B cell (primary cell): ENCODE measurements around the gene HOXB9. TPM values are rescaled to one million over a fixed set of nuclear protein-coding genes. Genes with fewer than 3 reads are reported as not detected.

Experiments
- ATAC-seq: fragments of 200-7000 bp; cut with Tn5 transposase; one replicate; pipeline ENCODE4 v1.10.0; 2021; ENCODE audit warnings: low read depth, mild to moderate bottlenecking, moderate number of reproducible peaks, moderate library complexity
- CTCF ChIA-PET: fragments of 350-600 bp; sonication (Branson Sonifier 250); formaldehyde crosslinking; loops from one replicate; lab custom pipeline; 2021; ENCODE audit warnings: antibody characterized with exemption, inconsistent platforms; lab: Charles Lee
- POLR2A ChIA-PET: fragments of 350-600 bp; sonication (Branson Sonifier 250); formaldehyde crosslinking; loops from one replicate; lab custom pipeline; 2021; ENCODE audit warnings: antibody characterized with exemption; lab: Charles Lee
- DNase-seq: peaks from one replicate; pipeline ENCODE4 v3.0.0; 2013
- H2AFZ ChIP-seq: 2 replicates; pipeline ENCODE4 v1.6.1; 2012; ENCODE audit warnings: mild to moderate bottlenecking, low read depth, low read length; ENCODE audit not compliant: insufficient read depth, poor library complexity, severe bottlenecking
- H3K27ac ChIP-seq, 2 donors: 1 replicate in 1 of 2; 2 replicates in 1 of 2; pipeline ENCODE4 v1.5.1; 2012 to 2013; ENCODE audit warnings: low read length in 2 of 2, mild to moderate bottlenecking in 2 of 2, moderate library complexity in 1 of 2
- H3K27me3 ChIP-seq, 4 experiments: fragments of 200-600 bp in 1 of 4; sonication (generic) in 1 of 4; replicated peaks in 1 of 4; 1 replicate in 2 of 4; 2 replicates in 2 of 4; pipeline versions ENCODE4 v1.6.1 to v1.7.0; 2013 to 2016; ENCODE audit warnings: low read length in 3 of 4, mild to moderate bottlenecking in 2 of 4, mixed read lengths in 1 of 4, moderate library complexity in 1 of 4; ENCODE audit not compliant: insufficient read depth in 4 of 4, control insufficient read depth in 3 of 4; ENCODE audit errors: control extremely low read depth in 1 of 4
- H3K36me3 ChIP-seq, 2 experiments: replicated peaks in 1 of 2; 1 replicate in 1 of 2; 2 replicates in 1 of 2; pipeline versions ENCODE4 v1.6.1 to v1.7.1; 2013; ENCODE audit warnings: low read length in 1 of 2; ENCODE audit not compliant: insufficient read depth in 2 of 2, control insufficient read depth in 1 of 2; ENCODE audit errors: control extremely low read depth in 1 of 2, extremely low read depth in 1 of 2
- H3K4me1 ChIP-seq, 2 donors: fragments of 200-600 bp in 1 of 2; sonication (generic) in 1 of 2; 1 replicate in 1 of 2; 2 replicates in 1 of 2; pipeline versions ENCODE4 v1.5.1 to v1.6.1; 2013 to 2017; ENCODE audit warnings: low read length in 2 of 2; ENCODE audit not compliant: control insufficient read depth in 2 of 2, insufficient read depth in 2 of 2
- H3K4me2 ChIP-seq: replicated peaks from 2 replicates; pipeline ENCODE3; 2012; ENCODE audit warnings: mild to moderate bottlenecking, low read depth, low read length; ENCODE audit not compliant: poor library complexity, severe bottlenecking
- H3K4me3 ChIP-seq, 5 experiments: fragments of 200-600 bp in 1 of 5; sonication (generic) in 1 of 5; 1 replicate in 3 of 5; 2 replicates in 2 of 5; pipeline versions ENCODE4 v1.5.1 to v1.7.0; 2011 to 2016; ENCODE audit warnings: low read length in 4 of 5, mild to moderate bottlenecking in 4 of 5, low read depth in 2 of 5, control low read depth in 1 of 5, moderate library complexity in 1 of 5; ENCODE audit not compliant: insufficient read depth in 1 of 5; ENCODE audit errors: control extremely low read depth in 1 of 5, extremely low read depth in 1 of 5
- H3K79me2 ChIP-seq: fragments of 200-600 bp; sonication (generic); one replicate; pipeline ENCODE4 v1.6.0; 2016; ENCODE audit warnings: low read length; ENCODE audit not compliant: control insufficient read depth, insufficient read depth
- H3K9ac ChIP-seq: fragments of 200-600 bp; sonication (generic); 2 replicates; pipeline ENCODE4 v1.6.1; 2017; ENCODE audit warnings: mild to moderate bottlenecking, low read length, moderate library complexity
- H3K9me3 ChIP-seq, 3 donors: one replicate each; pipeline versions ENCODE4 v1.6.1 to v1.7.1; 2013; ENCODE audit warnings: low read length in 2 of 3; ENCODE audit not compliant: control insufficient read depth in 2 of 3, insufficient read depth in 1 of 3; ENCODE audit errors: control extremely low read depth in 1 of 3
- H4K20me1 ChIP-seq: 2 replicates; pipeline ENCODE4 v1.6.0; 2012; ENCODE audit warnings: mild to moderate bottlenecking, low read length; ENCODE audit not compliant: insufficient read depth, control insufficient read depth, poor library complexity, severe bottlenecking
- H3K27ac Mint-ChIP-seq: one replicate; pipeline ENCODE4 v1.8.0; 2021; ENCODE audit warnings: mixed read lengths
- H3K27me3 Mint-ChIP-seq: one replicate; pipeline ENCODE4 v1.8.0; 2021; ENCODE audit warnings: mixed read lengths
- H3K4me1 Mint-ChIP-seq: one replicate; pipeline ENCODE4 v1.8.0; 2021; ENCODE audit warnings: mixed read lengths
- H3K4me3 Mint-ChIP-seq: one replicate; pipeline ENCODE4 v1.8.0; 2021; ENCODE audit warnings: mixed read lengths
- H3K9me3 Mint-ChIP-seq: one replicate; pipeline ENCODE4 v1.8.0; 2022; ENCODE audit warnings: mixed read lengths; ENCODE audit not compliant: insufficient read depth
- EZH2 ChIP-seq: IDR thresholded peaks from 2 replicates; pipeline ENCODE4 v1.6.1; 2012; ENCODE audit warnings: borderline replicate concordance, low read depth, mild to moderate bottlenecking, moderate library complexity, low read length; ENCODE audit not compliant: insufficient read depth, poor library complexity, severe bottlenecking
- WGBS: methylation state at CpG from one replicate; pipeline ENCODE4 v1.1.5; 2013; ENCODE audit warnings: missing lambda C conversion rate; ENCODE audit not compliant: insufficient coverage; 5-methylcytosine and 5-hydroxymethylcytosine counted together
- intact Hi-C: fragments of 100-400 bp; cut with micrococcal nuclease; formaldehyde crosslinking; loops from one replicate; pipeline ENCODE4 v1.10.0; 2022
- polyA plus RNA-seq: library from polyadenylated mRNA; depleted of rRNA; stranded (reverse); fragments of >200 nt; gene quantifications from 2 replicates; pipeline ENCODE4 v1.2.3, GENCODE V29; 2012
- total RNA-seq, 2 donors: library from RNA; stranded (reverse); fragments of 120-200 nt in 1 of 2; gene quantifications; 1 replicate in 1 of 2; 2 replicates in 1 of 2; pipeline versions ENCODE4 v1.2.3 to v1.2.4, GENCODE V29; 2013 to 2022
- TF ChIP-seq, protein P1 (sequence below): fragments of 200-600 bp; IDR thresholded peaks from one replicate; pipeline ENCODE4 v1.8.0; 2022; ENCODE audit warnings: antibody characterized with exemption, mild to moderate bottlenecking

Gene HOXB9
- total and polyA plus RNA-seq, 2 donors (not counting 1 experiment from before 2014, with no cell fraction given) = 0.07 TPM; not detected in 1

DNA sequence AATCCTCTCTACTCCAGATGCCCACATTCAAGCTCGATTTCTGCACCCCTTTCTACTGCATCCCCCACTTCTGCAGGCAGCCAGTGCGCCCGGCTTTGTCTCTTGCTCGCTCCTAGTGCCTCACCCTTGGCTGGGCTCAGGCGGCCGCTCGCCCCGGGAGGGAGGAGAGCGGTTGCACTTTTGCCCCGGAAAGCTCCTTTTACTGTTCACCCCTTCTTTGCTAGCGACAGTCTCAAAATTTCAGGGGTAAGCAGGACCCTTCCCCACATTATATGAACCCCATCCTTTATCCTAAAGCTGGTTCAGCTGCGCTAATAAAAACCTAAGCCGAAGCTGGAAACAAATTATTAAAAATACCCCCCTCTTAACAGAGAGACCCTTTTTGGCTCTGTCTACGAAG lies 33.6 kb downstream of the HOXB9 start:
- Mint-ChIP-seq H3K4me3 (peak overlapping the region; percentile 83), H3K9me3 (no peaks in the 10 kb centered on the region), H3K4me1 (peaks cover 44% of the 10 kb centered on the region), H3K27me3 (peaks cover 90% of the 10 kb centered on the region), H3K27ac (peak overlapping the region; percentile 16)
- no peaks in the 10 kb centered on the region for H3K79me2 ChIP-seq
- CTCF ChIA-PET = interaction anchor here (0.7 to 5.6 kb wide), 23 partner anchors 14 to 567 kb away, joined by 3 to 68 read pairs (median 4); partner anchors contain the start of gene PRAC2
- H3K36me3 ChIP-seq = no peaks in the 10 kb centered on the region
- peaks cover 8% of the 10 kb centered on the region for H4K20me1 ChIP-seq
- H3K4me3 ChIP-seq = peak overlapping the region in 2 of 5 experiments; percentile 21 to 44
- H3K4me1 ChIP-seq = peaks cover 52 to 60% of the 10 kb centered on the region in 2 donors
- peak overlapping the region; percentile 80 for H3K4me2 ChIP-seq
- H2AFZ ChIP-seq = peak overlapping the region; percentile 50
- H3K9ac ChIP-seq = peak overlapping the region; percentile 50
- TF ChIP-seq, protein P1, sequence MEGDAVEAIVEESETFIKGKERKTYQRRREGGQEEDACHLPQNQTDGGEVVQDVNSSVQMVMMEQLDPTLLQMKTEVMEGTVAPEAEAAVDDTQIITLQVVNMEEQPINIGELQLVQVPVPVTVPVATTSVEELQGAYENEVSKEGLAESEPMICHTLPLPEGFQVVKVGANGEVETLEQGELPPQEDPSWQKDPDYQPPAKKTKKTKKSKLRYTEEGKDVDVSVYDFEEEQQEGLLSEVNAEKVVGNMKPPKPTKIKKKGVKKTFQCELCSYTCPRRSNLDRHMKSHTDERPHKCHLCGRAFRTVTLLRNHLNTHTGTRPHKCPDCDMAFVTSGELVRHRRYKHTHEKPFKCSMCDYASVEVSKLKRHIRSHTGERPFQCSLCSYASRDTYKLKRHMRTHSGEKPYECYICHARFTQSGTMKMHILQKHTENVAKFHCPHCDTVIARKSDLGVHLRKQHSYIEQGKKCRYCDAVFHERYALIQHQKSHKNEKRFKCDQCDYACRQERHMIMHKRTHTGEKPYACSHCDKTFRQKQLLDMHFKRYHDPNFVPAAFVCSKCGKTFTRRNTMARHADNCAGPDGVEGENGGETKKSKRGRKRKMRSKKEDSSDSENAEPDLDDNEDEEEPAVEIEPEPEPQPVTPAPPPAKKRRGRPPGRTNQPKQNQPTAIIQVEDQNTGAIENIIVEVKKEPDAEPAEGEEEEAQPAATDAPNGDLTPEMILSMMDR = no peak
- TF ChIP-seq EZH2 = peak; percentile 62
- peak; percentile 61 for DNase-seq
- intact Hi-C loops = loop anchor here (2.0 kb wide), 2 partner anchors 14 to 256 kb away; partner anchors contain the start of gene HOXB4
- peaks cover 0 to 99% (median 81%) of the 10 kb centered on the region in 4 experiments for H3K27me3 ChIP-seq
- 4% methylated on average over 13 of the region's 14 CpGs for WGBS
- peaks cover 0 to 21% (median 0%) of the 10 kb centered on the region in 3 donors for H3K9me3 ChIP-seq
- no peak for ATAC-seq
- POLR2A ChIA-PET = interaction anchor here (0.5 to 1.6 kb wide), 4 partner anchors 20 to 274 kb away, joined by 3 to 4 read pairs (median 4); no protein-coding TSS in a partner anchor
- H3K27ac ChIP-seq = no peak overlapping the region

DNA sequence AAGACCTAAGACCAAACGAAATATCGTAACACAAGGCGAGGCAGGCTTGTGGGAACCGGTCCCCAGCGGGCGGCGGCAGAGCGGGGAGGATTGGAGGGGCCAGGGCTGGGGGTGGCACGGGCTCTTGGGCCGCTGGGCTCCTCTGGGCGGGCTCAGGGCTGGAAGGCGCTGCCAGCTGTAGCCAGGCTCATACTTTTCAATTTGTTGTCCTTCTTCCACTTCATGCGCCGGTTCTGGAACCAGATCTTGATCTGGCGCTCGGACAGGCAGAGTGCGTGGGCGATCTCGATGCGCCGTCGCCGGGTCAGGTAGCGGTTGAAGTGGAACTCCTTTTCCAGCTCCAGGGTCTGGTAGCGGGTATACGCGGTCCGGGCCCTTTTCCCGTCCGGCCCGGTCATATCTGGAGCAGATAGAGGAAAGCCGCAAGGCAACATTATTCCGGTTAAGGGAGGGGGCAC lies 34.1 kb downstream of the HOXB9 start:
- Histone ChIP-seq H3K9ac (no peak overlapping the region), H3K36me3 (no peaks in the 10 kb centered on the region), H3K79me2 (no peaks in the 10 kb centered on the region), H3K27ac (no peak overlapping the region), H3K9me3 (peaks cover 0 to 18% (median 0%) of the 10 kb centered on the region in 3 donors), H3K27me3 (peaks cover 0 to 99% (median 83%) of the 10 kb centered on the region in 4 experiments), H3K4me3 (no peak overlapping the region), H3K4me2 (peak overlapping the region; percentile 80), H2AFZ (no peak overlapping the region), H3K4me1 (peaks cover 47 to 56% of the 10 kb centered on the region in 2 donors), H4K20me1 (peaks cover 5% of the 10 kb centered on the region)
- WGBS = 21% methylated on average over 24 of the region's 33 CpGs
- DNase-seq (no peak), ATAC-seq (no peak)
- H3K4me3 Mint-ChIP-seq = no peak overlapping the region
- no peak for TF ChIP-seq EZH2
- TF ChIP-seq, protein P1 = no peak
- H3K4me1 Mint-ChIP-seq = peaks cover 40% of the 10 kb centered on the region
- H3K27me3 Mint-ChIP-seq = peaks cover 90% of the 10 kb centered on the region
- no peaks in the 10 kb centered on the region for H3K9me3 Mint-ChIP-seq
- ChIA-PET CTCF (interaction anchor here (0.9 to 5.6 kb wide), 13 partner anchors 15 to 330 kb away, joined by 3 to 68 read pairs (median 7); partner anchors contain the start of gene PRAC2), POLR2A (interaction anchor here (0.5 to 1.6 kb wide), 2 partner anchors 21 to 167 kb away, joined by 3 to 4 read pairs; no protein-coding TSS in a partner anchor)
- intact Hi-C loops = loop anchor here (2.0 kb wide), 2 partner anchors 13 to 255 kb away; partner anchors contain the start of gene HOXB4
- H3K27ac Mint-ChIP-seq = no peak overlapping the region
